HS-27A (cell line): ENCODE results near the gene CCDC117.
A peak's percentile ranks its signal among the peaks of the same experiment; 100 is the strongest.
"Not testable (repeated sequence)": the region's sequence is repeated elsewhere in the genome, so short reads cannot be mapped to it uniquely, and the experiment has no call there.

Experiments used
- DNase-seq: peaks from one replicate; pipeline ENCODE4 v3.0.0-alpha.2; 2012; ENCODE audit warnings: low read depth, missing footprints

Gene CCDC117

DNA sequence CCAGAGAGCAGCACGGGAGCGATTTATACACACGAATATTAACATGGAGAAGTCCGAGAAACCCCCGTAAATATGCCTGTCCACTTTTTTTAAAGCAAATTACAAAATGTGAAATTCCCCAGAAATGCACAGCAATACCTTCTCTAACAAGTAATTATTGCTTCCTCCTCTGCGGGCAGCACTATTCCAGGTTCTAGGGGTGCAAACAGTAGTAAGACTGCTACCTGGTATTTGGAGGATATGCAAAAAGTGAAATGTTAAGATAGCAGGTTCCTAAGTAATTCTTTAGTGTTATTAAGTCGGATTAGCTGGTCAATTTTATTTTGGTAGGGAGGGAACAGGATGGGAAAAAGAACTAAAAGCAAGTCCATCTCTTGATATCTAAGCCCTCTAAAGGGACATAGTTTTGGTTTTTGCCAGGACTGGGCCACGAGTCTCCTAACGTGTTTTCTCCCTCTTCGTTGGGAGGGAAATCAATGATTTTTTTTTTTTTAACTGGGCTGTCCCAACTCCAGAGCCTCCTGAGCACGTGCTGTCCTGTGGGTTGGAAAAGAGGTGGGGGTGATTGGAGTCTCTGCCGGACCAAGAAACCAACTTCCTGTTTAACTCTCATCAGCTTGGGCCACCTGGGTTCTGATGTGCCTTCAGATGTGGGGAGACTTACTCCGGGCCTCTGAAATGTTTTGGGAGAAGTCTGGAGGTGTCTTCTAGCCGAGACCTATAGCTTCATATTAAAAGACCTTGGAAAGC is 29.5 kb downstream of the CCDC117 start:
- DNase-seq: no peak

DNA sequence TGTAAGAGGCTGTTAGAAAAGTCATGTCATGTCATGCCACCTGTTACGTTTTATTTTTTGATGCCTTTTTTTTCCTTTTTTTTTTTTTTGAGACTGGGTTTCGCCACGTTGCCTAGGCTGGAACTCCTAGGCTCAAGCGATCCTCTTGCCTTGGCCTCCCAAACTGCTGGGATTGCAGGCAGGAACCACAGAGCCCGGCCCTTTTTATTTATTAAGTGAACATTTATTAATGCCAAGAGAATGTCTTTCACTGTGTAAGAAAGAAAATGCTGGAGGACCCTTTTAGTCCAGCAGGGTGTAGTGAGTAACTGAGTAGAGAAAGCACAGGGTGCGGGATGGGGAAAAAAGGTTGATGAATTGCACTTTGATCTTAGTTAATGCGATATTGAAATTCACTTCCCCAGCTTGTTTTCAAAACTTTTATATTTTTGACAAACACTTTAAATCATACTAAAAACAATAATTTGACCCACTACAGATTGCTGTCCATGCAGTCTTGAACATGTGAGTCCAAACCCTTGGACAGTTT is 30.2 kb downstream of the CCDC117 start:
- no peak for DNase-seq

DNA sequence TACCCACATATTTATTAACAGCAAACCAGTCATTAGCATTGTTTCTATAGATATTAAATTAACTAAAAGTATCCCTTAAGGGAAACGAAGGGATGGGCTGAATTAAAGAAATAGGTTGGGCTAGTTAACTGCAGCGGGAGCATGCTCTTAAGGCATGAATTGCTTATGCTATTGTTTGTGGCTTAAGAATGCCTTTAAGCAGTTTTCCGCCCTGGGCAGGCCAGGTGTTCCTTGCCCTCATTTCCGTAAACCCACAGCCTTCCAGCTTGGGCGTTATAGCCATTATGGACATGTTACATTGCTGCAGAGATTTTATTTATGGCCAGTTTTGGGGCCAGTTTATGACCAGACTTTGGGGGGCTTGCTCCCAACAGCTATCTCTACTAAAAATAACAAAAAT is 32.9 kb downstream of the CCDC117 start:
- DNase-seq: not testable (repeated sequence)

DNA sequence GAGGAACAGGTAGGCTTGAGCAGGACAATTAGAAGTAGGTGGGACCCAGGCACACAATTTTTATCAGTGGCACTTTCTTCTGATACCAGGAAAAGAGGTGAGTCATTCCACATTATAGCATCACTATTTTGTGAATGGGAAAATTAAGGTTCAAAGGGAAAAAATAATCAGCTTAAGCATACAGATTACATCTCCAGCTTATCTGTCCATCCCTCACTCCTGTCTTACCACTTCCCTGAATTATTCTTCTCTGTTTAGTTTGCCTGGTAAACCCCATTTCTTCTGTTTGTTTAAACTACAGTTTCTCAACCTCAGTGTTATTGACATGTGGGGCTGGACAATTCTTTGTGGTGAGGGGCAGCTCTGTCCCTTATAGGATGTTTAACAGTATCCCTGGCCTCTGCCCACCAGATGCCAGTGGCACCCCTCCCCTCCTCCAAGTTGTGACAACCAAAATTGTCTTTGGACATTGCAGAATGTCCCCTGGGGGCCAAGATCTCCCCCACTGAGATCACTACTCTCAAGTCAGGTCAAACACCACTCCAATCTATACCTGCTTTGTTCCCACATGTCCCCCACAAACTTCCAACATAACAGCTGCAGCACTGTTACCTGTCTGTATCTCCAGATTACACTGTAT is 36.3 kb downstream of the CCDC117 start:
- DNase-seq: no peak

DNA sequence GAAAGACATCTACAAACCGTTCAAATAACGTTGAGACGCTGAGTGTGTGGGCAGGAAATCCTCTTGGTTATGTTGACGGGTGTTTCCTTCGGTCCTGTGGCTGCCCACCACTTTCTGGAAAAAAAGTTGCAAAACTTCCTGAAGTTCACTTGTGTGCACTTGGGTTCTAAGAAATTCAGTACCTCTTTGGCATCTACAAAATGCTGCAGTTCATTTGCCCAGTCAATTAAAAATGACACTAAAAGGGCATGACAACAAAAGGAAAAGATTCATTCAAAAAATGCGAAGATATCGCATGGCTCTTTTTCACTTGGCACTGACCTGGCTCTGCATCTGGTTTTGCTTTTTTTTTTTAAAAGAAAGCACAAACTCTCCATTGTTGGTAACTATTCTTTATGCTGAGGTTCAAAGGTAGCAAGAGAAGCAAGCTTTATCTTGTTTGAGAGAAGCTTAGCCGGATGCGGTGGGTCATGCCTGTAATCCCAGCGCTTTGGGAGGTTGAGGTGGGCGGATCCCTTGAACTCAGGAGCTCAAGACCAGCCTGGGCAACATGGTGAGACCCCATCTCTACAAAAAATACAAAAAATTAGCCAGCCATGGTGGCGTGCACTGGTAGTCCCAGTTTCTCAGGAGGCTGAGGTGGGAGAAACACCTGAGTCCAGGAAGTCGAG is 38.5 kb downstream of the CCDC117 start:
- no peak for DNase-seq

DNA sequence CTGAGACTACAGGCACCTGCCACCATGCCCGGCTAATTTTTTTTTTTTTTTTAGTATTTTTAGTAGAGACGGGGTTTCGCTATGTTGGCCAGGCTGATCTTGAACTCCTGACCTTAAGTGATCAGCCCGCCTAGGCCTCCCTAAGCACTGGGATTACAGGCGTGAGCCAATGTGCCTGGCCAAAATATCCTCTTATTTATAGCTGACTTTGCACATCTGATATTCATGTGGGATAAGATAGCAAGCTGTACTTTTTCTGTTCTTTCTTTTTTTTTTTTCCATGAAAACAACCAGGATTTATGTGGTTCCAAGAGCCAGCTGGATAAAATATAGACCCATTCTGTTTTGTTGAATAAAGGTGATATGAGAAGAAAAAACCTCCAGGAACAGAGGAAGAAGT is 40.0 kb downstream of the CCDC117 start:
- DNase-seq: no peak

DNA sequence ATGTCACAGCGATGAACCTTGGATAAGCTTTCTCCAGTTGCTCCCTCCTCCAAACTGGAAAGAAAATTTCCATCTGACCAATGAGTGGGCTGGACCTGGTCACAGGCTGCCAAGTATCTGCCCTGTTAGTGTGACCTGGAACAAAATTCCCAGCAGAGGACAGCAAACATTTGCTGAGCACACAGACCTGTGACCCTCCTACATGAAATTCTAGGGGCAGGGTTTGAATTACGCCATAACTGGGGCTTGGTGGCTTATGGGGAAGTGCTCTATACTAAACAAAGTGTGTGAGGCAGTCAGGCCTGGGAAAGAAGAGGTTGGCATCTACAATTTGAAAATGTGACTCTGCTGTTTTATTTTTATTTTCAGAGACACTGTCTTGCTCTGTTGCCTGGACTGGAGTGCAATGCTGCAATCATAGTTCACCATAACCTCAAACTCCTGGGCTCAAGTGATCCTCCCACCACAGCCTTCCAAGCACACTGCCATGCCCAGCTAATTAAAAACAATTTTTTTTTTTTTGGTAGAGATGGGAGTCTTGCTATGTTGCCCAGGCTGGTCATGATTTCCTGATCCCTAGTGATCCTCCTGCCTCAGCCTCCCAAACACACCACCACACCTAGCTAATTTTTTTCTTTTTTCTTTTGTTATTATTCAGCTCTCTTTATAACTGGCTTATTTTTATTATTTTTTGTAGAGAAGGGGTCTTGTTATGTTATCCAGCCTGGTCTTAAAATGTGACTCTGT is 41.5 kb downstream of the CCDC117 start:
- DNase-seq: no peak

DNA sequence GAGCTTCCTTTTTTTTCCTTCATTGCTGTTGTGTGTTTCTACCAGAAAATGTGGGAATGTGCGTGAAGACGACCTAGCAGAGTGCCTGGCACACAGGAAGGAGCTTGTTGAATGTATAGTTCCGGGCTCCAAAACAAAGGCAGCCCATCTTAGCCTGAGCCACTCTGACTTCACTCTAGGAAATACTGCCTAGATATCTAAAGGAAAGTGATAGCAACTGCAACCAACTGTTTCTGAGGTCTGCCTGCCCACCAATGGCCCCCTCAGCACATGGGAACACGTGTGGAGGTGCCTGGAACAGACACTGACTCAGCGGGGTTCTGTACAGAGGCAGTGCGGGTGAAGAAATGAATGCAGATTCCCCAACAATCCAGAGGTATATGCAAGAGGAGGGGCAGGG is 42.6 kb downstream of the CCDC117 start:
- DNase-seq: no peak

DNA sequence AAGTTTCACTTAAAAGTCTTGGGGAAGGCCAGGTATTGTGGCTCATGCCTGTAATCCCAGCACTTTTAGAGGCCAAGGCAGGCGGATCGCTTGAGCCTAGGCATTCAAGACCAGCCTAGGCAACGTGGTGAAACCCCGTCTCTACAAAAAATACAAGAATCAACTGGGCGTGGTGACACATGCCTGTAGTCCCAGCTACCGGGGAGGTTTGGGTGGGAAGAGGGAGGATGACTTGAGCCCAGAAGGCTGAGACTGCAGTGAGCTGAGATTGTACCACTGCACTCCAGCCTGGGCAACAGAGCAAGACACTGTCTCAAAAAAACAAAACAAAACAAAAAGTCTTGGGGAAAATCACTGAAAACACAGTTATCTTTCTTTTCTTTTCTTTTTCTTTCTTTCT is 43.2 kb downstream of the CCDC117 start:
- DNase-seq: no peak

DNA sequence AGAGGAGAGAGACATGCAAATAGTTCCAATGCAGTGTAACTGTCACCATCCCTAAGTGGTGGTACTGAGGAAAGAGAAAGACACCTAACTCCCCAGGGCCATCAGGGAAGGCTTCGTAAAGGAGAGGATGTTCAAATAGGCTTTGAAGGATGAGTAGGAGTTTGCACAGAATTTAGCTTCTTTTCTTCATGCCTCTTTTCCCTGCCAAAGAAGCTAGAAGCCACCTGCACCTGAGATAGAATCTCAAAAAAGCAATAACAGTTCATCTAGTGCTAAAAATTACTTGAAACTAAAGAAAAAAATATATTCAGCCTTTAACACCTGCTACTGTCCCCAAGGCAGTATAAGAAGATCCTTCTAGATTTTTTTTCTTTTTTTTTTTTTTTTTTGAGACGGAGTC is 44.6 kb downstream of the CCDC117 start:
- no peak for DNase-seq

DNA sequence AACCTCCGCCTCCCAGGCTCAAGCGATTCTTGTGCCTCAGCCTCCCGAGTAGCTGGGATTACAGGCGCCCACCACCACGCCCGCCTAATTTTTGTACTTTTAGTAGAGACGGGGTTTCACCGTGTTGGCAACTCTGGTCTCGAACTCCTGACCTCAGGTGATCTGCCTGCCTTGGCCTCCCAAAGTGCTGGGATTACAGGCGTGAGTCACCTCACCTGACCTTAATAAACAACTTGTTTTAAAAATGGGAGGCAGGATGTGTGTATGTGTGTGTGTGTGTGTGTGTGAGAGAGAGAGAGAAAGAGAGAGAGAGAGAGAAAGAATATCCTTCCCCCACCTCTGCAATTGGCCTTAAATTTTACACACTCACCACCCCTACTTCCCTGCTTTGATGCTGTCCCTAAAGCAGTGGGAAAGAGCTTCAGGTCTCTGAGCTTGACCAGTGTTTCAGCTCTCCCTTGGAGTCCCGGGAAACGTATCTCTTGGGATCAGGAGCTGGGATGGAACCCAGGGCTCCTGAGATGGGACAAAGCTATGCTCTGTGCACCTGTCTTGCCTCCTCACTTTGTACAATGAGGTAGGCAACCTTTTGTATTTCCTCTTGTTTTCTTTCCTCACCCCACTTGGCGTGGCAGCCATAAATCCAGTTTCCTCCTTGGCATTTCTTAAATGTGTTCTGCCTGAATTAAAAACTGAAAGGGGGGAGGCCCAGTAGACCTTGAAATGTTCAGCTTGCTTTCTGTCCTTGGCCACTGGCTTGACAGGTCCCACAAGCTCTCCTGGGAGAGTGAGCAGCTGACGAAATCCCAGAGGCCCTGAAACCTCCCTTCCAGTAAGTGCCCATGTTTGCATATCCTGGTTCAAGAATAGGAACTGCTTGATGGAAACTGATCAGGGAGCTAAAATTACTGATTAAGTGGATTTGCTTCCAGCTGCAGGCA is 45.7 kb downstream of the CCDC117 start:
- DNase-seq: no peak

DNA sequence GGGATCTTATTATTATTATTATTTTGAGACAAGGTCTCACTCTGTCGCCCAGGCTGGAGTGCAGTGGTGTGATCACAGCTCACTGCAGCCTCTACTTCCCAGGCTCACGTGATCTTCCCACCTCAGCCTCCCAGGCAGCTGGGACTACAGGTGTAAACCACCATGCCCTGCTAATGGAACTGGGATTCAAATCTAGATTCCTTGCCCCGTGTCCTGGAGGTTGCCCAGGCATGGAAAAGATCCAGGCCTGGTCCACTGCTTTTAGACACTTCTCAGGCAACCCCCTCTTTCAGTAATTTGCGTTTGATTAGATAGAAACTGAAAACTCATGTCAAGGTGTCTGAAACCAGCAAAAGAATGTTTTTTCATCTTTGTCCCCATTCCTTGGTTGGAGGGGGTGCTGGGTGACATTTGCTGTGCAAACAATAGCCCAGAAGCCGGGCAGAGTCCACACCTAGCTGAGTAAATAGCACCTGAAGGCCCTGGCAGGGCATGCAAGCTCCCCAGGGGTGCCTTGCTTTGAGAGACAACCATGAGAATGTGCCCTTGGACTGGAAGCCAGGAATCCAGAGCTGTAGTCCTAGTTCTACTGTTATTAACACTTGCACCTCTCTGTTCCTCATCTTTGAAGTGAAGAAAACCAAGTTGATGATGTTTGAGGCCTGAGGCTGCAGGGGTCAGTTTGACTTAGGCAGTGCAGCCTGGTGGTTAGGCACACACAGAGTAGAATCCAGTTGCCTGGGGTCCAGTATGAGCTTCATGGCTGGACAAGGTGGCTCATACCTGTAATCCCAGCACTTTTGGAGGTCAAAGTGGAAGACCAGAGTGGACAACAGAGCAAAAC is 47.0 kb downstream of the CCDC117 start:
- no peak for DNase-seq

DNA sequence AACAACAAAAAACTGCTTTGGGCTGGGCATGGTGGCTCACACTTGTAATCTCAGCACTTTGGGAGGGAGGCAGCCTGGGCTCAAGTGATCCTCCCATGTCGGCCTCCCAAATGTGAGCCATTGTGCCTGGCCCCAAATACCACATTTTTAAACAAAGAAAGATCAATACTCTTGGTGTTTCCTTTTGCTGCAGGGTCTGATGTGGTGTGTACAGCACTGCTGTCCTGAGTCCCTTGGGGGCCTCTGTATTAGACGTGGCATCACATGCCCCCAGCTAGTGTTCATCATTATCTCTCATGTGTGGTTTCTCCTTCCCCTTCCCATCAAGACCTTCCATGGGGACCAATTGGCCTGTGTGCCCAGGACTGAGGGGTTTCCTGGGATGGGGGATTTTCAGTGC is 48.4 kb downstream of the CCDC117 start:
- no peak for DNase-seq

DNA sequence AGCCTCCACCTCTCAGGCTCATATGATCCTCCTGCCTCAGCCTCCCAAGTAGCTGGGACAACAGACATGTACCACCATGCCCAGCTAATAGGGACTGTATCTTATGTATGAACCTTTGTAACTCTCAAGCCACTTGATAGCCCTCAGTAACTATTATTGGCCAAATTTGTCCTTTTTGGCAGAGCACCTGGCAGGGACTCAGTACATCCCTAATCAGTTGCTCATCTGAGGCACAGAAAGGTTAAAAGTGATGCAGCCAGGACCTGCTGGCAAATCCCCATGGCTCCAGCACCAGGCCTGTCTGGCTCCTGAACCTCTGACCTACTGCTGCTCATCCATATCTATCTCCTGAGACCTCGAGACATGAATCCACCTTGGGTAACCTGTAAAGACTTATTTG is 49.0 kb downstream of the CCDC117 start:
- DNase-seq: no peak

DNA sequence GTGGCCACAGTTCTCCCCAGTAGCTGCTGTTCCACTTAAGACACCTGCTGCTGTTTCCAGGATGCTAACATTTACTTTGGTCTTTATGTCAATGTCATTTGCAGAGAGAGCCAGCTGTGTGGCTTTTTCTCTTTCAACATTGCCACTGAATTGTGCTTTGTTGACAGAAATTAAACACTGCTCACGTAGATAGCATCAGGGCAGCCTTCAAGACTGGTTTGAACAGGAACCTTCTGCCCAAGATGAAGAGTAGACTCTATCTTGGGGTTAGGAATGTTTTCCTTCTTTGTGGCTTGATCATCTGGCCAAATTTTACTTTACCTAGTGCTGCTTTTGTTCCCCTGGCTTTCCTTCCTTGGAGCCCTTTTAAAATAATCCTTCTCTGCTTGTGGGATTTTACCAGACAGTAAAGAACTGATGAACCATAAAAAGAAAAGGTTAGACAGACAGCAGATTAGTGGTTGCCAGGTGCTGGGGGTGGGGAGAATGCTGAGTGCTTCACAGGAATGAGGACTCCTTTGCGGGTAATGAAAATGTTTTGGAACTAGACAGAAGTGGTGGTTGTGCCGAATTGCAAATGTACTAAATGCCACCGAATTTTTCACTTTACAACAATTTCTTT is 50.5 kb downstream of the CCDC117 start:
- DNase-seq: no peak

DNA sequence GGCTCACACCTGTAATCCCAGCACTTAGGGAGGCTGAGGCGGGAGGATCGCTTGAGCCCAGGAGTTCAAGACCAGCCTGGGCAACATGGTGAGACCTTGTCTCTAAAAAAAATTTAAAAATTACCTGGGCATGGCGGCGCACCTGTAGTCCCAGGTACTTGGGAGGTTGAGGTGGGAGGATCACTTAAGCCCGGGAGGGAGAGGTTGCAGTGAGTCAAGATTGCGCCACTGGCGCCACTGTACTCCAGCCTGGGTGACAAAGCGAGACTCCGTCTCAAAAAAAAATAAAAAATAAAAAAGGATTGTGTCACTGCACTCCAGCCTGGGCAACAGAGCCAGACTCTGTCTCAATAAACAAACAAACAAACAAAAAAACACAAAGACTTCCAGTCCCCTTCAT is 52.0 kb downstream of the CCDC117 start:
- DNase-seq: not testable (repeated sequence)

DNA sequence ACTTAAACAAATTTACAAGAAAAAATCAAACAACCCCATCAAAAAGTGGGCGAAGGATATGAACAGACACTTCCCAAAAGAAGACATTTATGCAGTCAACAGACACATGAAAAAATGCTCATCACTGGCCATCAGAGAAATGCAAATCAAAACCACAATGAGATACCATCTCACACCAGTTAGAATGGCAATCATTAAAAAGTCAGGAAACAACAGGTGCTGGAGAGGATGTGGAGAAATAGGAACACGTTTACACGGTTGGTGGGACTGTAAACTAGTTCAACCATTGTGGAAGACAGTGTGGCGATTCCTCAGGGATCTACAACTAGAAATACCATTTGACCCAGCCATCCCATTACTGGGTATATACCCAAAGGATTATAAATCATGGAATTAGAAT is 53.9 kb downstream of the CCDC117 start:
- DNase-seq: not testable (repeated sequence)

DNA sequence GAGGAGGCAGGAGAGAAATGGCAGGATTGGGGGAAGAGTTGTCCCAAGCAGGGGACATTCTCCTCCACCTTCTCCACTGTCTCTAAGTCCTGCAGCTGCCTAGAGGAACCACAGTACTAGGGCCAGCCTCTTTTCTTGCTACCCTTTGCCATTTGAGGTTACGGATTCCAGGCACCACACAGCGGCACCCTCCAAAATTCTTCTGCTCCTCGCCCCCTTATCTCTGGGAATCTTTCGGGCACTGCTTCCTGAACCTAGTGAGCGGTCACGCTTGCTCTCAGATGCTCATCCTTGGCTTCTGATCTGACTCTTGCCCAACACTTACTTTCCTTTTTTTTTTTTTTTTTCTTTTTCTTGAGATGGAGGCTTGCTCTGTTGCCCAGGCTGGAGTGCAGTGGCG is 54.4 kb downstream of the CCDC117 start:
- no peak for DNase-seq

DNA sequence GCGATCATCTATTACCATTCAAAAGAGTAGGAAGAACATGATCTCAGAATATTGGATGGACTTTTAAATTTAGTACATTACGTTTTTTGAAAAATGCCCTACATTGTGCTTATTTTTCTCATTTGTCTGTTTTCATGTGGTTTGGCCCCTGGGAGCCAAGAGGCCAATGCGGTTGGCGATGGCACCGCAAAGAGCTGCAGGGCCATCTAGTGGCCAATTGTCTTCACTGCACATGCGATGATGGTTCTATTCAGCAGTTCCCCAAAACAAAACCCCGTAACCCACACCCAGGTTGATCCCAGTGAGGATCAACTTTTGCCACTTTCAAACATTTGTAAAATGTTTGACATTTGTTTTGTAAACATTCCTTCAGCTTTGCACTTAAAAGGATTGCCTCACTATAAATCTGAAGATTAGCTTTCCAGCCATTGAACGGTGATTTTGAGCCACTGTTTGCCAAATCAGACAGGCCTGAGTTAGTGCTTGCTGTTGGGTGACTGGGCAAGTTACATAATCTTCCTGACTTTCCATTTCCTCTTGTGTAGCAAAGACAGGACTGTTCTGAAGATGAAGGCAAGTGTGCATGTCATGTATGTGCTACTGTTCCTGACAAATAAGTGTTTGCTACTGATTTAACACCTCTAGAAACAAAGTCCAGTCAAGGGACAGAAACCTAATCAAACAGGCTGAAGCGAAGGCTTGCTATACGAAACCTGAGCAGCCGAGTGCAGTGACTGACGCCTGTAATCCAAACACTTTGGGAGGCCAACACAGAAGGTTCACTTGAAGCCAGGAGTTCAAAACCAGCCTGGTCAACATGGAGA is 57.1 kb downstream of the CCDC117 start:
- DNase-seq: peak; percentile 24
